Astrocyte (in vitro differentiated cells and primary cell): Measurements from ENCODE around the gene ARHGAP21. TPM values are rescaled to one million over a fixed set of nuclear protein-coding genes. Genes with fewer than 3 reads are reported as not detected.

ENCODE experiments used
- DNase-seq: peaks from one replicate; pipeline ENCODE4 v3.0.0-alpha.2; 2010; ENCODE audit warnings: low read depth
- FAIRE-seq: peaks from 2 replicates; lab custom pipeline; 2011; peaks lifted over from hg19 to GRCh38; lab: Jason Lieb, UNC
- H2AFZ ChIP-seq: 2 replicates; pipeline ENCODE4 v1.6.0; 2012; ENCODE audit warnings: low read depth, low read length, inconsistent platforms
- H3K27ac ChIP-seq: 2 replicates; pipeline ENCODE4 v1.5.1; 2011; ENCODE audit warnings: low read depth, low read length, inconsistent platforms
- H3K27me3 ChIP-seq: 2 replicates; pipeline ENCODE4 v1.6.0; 2011; ENCODE audit warnings: low read length, inconsistent platforms; ENCODE audit not compliant: insufficient read depth
- H3K36me3 ChIP-seq: 2 replicates; pipeline ENCODE4 v1.5.1; 2011; ENCODE audit warnings: low read length, inconsistent platforms; ENCODE audit not compliant: insufficient read depth
- H3K4me1 ChIP-seq: 2 replicates; pipeline ENCODE4 v1.5.1; 2011; ENCODE audit warnings: low read length, inconsistent platforms; ENCODE audit not compliant: insufficient read depth
- H3K4me2 ChIP-seq: 2 replicates; pipeline ENCODE4 v1.6.0; 2012; ENCODE audit warnings: low read length, inconsistent platforms
- H3K4me3 ChIP-seq: 2 replicates; pipeline ENCODE4 v1.5.1; 2011; ENCODE audit warnings: low read depth, mild to moderate bottlenecking, low read length, inconsistent platforms; ENCODE audit not compliant: insufficient read depth
- H3K79me2 ChIP-seq: 2 replicates; pipeline ENCODE4 v1.6.0; 2012; ENCODE audit warnings: mild to moderate bottlenecking, low read length, inconsistent platforms; ENCODE audit not compliant: insufficient read depth
- H3K9ac ChIP-seq: 2 replicates; pipeline ENCODE4 v1.6.0; 2012; ENCODE audit warnings: mild to moderate bottlenecking, low read length, inconsistent platforms
- H3K9me3 ChIP-seq: 2 replicates; pipeline ENCODE4 v1.5.1; 2012; ENCODE audit warnings: low read depth, mild to moderate bottlenecking, low read length, inconsistent platforms; ENCODE audit not compliant: insufficient read depth
- H4K20me1 ChIP-seq: 2 replicates; pipeline ENCODE4 v1.6.0; 2012; ENCODE audit warnings: low read length, inconsistent platforms; ENCODE audit not compliant: insufficient read depth
- H3K27ac Mint-ChIP-seq: one replicate; pipeline ENCODE4 v1.8.0; 2021; ENCODE audit warnings: mild to moderate bottlenecking, mixed read lengths; ENCODE audit not compliant: unreplicated experiment
- H3K27me3 Mint-ChIP-seq: one replicate; pipeline ENCODE4 v1.8.0; 2021; ENCODE audit warnings: low read depth, mixed read lengths; ENCODE audit not compliant: unreplicated experiment
- H3K36me3 Mint-ChIP-seq: one replicate; pipeline ENCODE4 v1.8.0; 2021; ENCODE audit warnings: low read depth, mixed read lengths; ENCODE audit not compliant: unreplicated experiment
- H3K4me1 Mint-ChIP-seq: one replicate; pipeline ENCODE4 v1.8.0; 2021; ENCODE audit warnings: low read depth, mixed read lengths; ENCODE audit not compliant: unreplicated experiment
- H3K4me3 Mint-ChIP-seq: one replicate; pipeline ENCODE4 v1.8.0; 2021; ENCODE audit warnings: mild to moderate bottlenecking, moderate library complexity, mixed read lengths; ENCODE audit not compliant: unreplicated experiment
- H3K9me3 Mint-ChIP-seq: one replicate; pipeline ENCODE4 v1.8.0; 2021; ENCODE audit warnings: mild to moderate bottlenecking, mixed read lengths; ENCODE audit not compliant: unreplicated experiment
- CTCF ChIP-seq: IDR thresholded peaks from 2 replicates; pipeline ENCODE4 v1.5.1; 2011; ENCODE audit warnings: low read depth, mild to moderate bottlenecking, inconsistent platforms, low read length, moderate library complexity; ENCODE audit not compliant: insufficient read depth
- EZH2 ChIP-seq: IDR thresholded peaks from 2 replicates; pipeline ENCODE4 v1.6.1; 2012; ENCODE audit warnings: mild to moderate bottlenecking, low read length, inconsistent platforms; ENCODE audit not compliant: insufficient read depth
- total RNA-seq: library from RNA; stranded (reverse); gene quantifications from 2 replicates; pipeline ENCODE4 v1.2.1, GENCODE V29; 2021

The ARHGAP21 gene
- total RNA-seq, 1 donor from 2014 or later, result 107 TPM

GRCh38 chr10:24722676-24723385 is 856 bp downstream of the ARHGAP21 start:
- H3K27ac Mint-ChIP-seq, result peak overlapping the region; percentile 88
- peaks cover 47% of the 10 kb centered on the region for H3K79me2 ChIP-seq

GRCh38 chr10:24722131-24722675 is 1.5 kb downstream of the ARHGAP21 start:
- H3K9me3 ChIP-seq, result no peaks in the 10 kb centered on the region
- FAIRE-seq, result no peak
- peak overlapping the region; percentile 67 for H3K4me3 ChIP-seq
- peaks cover 52% of the 10 kb centered on the region for H4K20me1 ChIP-seq
- no peak overlapping the region for H3K4me3 Mint-ChIP-seq
- no peaks in the 10 kb centered on the region for H3K27me3 Mint-ChIP-seq
- no peaks in the 10 kb centered on the region for H3K27me3 ChIP-seq
- H3K36me3 ChIP-seq, result no peaks in the 10 kb centered on the region
- no peak for DNase-seq
- H3K9ac ChIP-seq, result peak overlapping the region; percentile 94
- H3K4me1 Mint-ChIP-seq, result no peaks in the 10 kb centered on the region
- H3K4me1 ChIP-seq, result peaks cover 40% of the 10 kb centered on the region
- H2AFZ ChIP-seq, result no peak overlapping the region
- H3K9me3 Mint-ChIP-seq, result no peaks in the 10 kb centered on the region
- peaks cover 11% of the 10 kb centered on the region for H3K36me3 Mint-ChIP-seq
- H3K79me2 ChIP-seq, result peaks cover 53% of the 10 kb centered on the region
- H3K27ac Mint-ChIP-seq, result peak overlapping the region; percentile 86
- H3K4me2 ChIP-seq, result peak overlapping the region; percentile 99
- no peak for TF ChIP-seq CTCF
- no peak for TF ChIP-seq EZH2
- H3K27ac ChIP-seq, result peak overlapping the region; percentile 90

More at GRCh38 chr10:24722676-24723385, 856 bp downstream of the ARHGAP21 start:
- Histone ChIP-seq H2AFZ (peak overlapping the region; percentile 65), H3K27me3 (no peaks in the 10 kb centered on the region), H3K36me3 (no peaks in the 10 kb centered on the region), H3K4me1 (peaks cover 38% of the 10 kb centered on the region), H3K4me2 (peak overlapping the region; percentile 99), H3K9me3 (no peaks in the 10 kb centered on the region), H4K20me1 (peaks cover 46% of the 10 kb centered on the region), H3K9ac (peak overlapping the region; percentile 94), H3K4me3 (peak overlapping the region; percentile 67), H3K27ac (peak overlapping the region; percentile 90)
- H3K36me3 Mint-ChIP-seq, result peaks cover 11% of the 10 kb centered on the region
- TF ChIP-seq CTCF (no peak), EZH2 (no peak)
- DNase-seq (no peak), FAIRE-seq (no peak)
- peak overlapping the region; percentile 91 for H3K4me3 Mint-ChIP-seq
- H3K27me3 Mint-ChIP-seq, result no peaks in the 10 kb centered on the region
- no peaks in the 10 kb centered on the region for H3K4me1 Mint-ChIP-seq
- H3K9me3 Mint-ChIP-seq, result no peaks in the 10 kb centered on the region
